Karpas-422 (cell line): Measurements from ENCODE around the gene NCKAP5. TPM values are rescaled to one million over a fixed set of nuclear protein-coding genes. Genes with fewer than 3 reads are reported as not detected.

Experiments
- DNase-seq: peaks from one replicate; pipeline ENCODE4 v3.0.0-alpha.2; 2015
- H2AFZ ChIP-seq: fragments of 200-600 bp; sonication (generic); 2 replicates; pipeline ENCODE4 v1.6.1; 2014; ENCODE audit warnings: antibody characterized with exemption, low read length, mixed read lengths
- H3K27ac ChIP-seq: fragments of 200-600 bp; sonication (generic); 2 replicates; pipeline ENCODE4 v1.5.1; 2014; ENCODE audit warnings: mild to moderate bottlenecking, low read length, moderate library complexity
- H3K27me3 ChIP-seq: fragments of 200-600 bp; sonication (generic); 2 replicates; pipeline ENCODE4 v1.6.1; 2014; ENCODE audit warnings: low read length, mixed read lengths
- H3K36me3 ChIP-seq: fragments of 200-600 bp; sonication (generic); 2 replicates; pipeline ENCODE4 v1.6.1; 2014; ENCODE audit warnings: low read length, mixed read lengths; ENCODE audit not compliant: insufficient read depth
- H3K4me1 ChIP-seq: fragments of 200-600 bp; sonication (generic); 2 replicates; pipeline ENCODE4 v1.6.1; 2014; ENCODE audit warnings: mild to moderate bottlenecking, low read length, mixed read lengths
- H3K4me2 ChIP-seq: fragments of 200-600 bp; sonication (generic); 2 replicates; pipeline ENCODE4 v1.6.1; 2014; ENCODE audit warnings: low read length, low read depth, mild to moderate bottlenecking; ENCODE audit not compliant: poor library complexity, severe bottlenecking
- H3K4me3 ChIP-seq: fragments of 200-600 bp; sonication (generic); 2 replicates; pipeline ENCODE4 v1.5.1; 2014; ENCODE audit warnings: mild to moderate bottlenecking, antibody characterized with exemption, low read length, mixed read lengths
- H3K79me2 ChIP-seq: fragments of 200-600 bp; sonication (generic); 2 replicates; pipeline ENCODE4 v1.6.1; 2014; ENCODE audit warnings: mild to moderate bottlenecking, low read length, mixed read lengths
- H3K9ac ChIP-seq: fragments of 200-600 bp; sonication (generic); 2 replicates; pipeline ENCODE4 v1.6.0; 2014; ENCODE audit warnings: low read length
- H3K9me2 ChIP-seq: fragments of 200-600 bp; sonication (generic), shearing (Covaris generic); replicated peaks from 2 replicates; pipeline ENCODE4 v1.6.0; 2014; ENCODE audit warnings: mild to moderate bottlenecking, low read length, moderate library complexity; ENCODE audit not compliant: insufficient read depth
- H3K9me3 ChIP-seq: fragments of 300-700, 200-600 bp; sonication (generic); 2 replicates; pipeline ENCODE4 v1.6.1; 2014; ENCODE audit warnings: low read length, mixed read lengths
- H4K20me1 ChIP-seq: fragments of 200-600 bp; sonication (generic); 2 replicates; pipeline ENCODE4 v1.6.1; 2014; ENCODE audit warnings: mild to moderate bottlenecking, antibody characterized with exemption, low read length, low read depth; ENCODE audit not compliant: insufficient read depth
- total RNA-seq: library from RNA; depleted of rRNA; stranded (reverse); fragments of >200 nt; shearing (Covaris generic); gene quantifications from 2 replicates; pipeline ENCODE4 v1.2.3, GENCODE V29; 2014; ENCODE audit warnings: low replicate concordance

The NCKAP5 gene
- total RNA-seq, 1 experiment from 2014 or later, result not detected

DNA sequence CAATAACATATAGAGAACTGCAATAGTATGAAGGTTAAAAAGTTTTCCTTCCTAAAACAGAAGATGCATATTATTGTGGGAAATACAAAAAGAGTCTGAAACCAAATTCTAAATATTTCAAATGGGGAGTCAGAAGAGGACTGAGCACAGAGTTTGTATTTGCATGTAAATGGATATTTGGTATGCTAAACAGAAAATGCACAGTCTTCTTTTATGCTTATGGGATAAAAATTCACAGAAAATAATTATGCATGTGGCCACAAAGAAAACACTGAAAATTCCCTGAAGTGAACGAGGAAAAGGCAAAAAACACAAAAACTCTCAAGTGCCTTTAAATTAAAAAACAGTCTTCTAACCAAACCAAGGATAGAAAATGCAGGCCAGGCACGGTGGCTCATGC is 142.7 kb downstream of the NCKAP5 start:
- Histone ChIP-seq H3K9me2 (no peaks in the 10 kb centered on the region), H3K9ac (no peak overlapping the region), H4K20me1 (no peaks in the 10 kb centered on the region), H3K27me3 (no peaks in the 10 kb centered on the region), H3K27ac (no peak overlapping the region), H3K4me3 (no peak overlapping the region), H3K36me3 (no peaks in the 10 kb centered on the region), H3K9me3 (no peaks in the 10 kb centered on the region), H3K4me1 (no peaks in the 10 kb centered on the region), H3K4me2 (no peak overlapping the region), H2AFZ (no peak overlapping the region), H3K79me2 (no peaks in the 10 kb centered on the region)
- peak; percentile 6 for DNase-seq

GRCh38 chr2:133424876-133425275 is 143.4 kb downstream of the NCKAP5 start:
- no peak overlapping the region for H2AFZ ChIP-seq
- H3K4me1 ChIP-seq, result no peaks in the 10 kb centered on the region
- H3K9me2 ChIP-seq, result no peaks in the 10 kb centered on the region
- no peak overlapping the region for H3K4me2 ChIP-seq
- H3K79me2 ChIP-seq, result no peaks in the 10 kb centered on the region
- no peaks in the 10 kb centered on the region for H4K20me1 ChIP-seq
- DNase-seq, result peak; percentile 11
- H3K9ac ChIP-seq, result no peak overlapping the region
- no peaks in the 10 kb centered on the region for H3K27me3 ChIP-seq
- H3K27ac ChIP-seq, result no peak overlapping the region
- H3K4me3 ChIP-seq, result no peak overlapping the region
- no peaks in the 10 kb centered on the region for H3K36me3 ChIP-seq
- H3K9me3 ChIP-seq, result no peaks in the 10 kb centered on the region

DNA sequence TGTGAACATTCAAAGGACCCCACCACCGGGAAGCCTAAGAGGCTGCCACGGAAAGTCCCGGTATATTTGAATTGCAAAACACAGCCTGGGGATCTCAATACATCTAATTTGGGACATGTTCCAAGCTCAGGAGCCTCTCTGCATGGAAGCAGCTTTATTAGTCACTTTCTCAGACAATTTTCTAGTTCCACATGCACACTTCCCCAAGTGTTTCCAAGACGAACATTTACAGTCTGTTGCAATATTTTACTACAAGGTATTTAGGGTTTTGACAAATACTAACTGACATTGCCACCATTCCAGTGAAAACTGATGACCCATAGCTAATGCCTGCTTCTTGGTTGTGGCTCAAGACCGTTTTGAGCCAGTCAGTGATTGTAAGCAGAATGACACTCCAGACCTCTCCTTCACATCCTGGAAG is 145.3 kb downstream of the NCKAP5 start:
- Histone ChIP-seq H3K9me3 (no peaks in the 10 kb centered on the region), H3K27ac (no peak overlapping the region), H3K36me3 (no peaks in the 10 kb centered on the region), H3K4me3 (no peak overlapping the region), H2AFZ (no peak overlapping the region), H3K27me3 (no peaks in the 10 kb centered on the region), H3K9me2 (no peaks in the 10 kb centered on the region), H3K4me2 (no peak overlapping the region), H4K20me1 (no peaks in the 10 kb centered on the region), H3K4me1 (no peaks in the 10 kb centered on the region), H3K9ac (no peak overlapping the region), H3K79me2 (no peaks in the 10 kb centered on the region)
- DNase-seq, result peak; percentile 0

GRCh38 chr2:133421516-133422324 is 146.5 kb downstream of the NCKAP5 start:
- Histone ChIP-seq H2AFZ (no peak overlapping the region), H3K79me2 (no peaks in the 10 kb centered on the region), H3K36me3 (no peaks in the 10 kb centered on the region), H3K9me2 (no peaks in the 10 kb centered on the region), H3K27ac (no peak overlapping the region), H3K9ac (no peak overlapping the region), H3K27me3 (no peaks in the 10 kb centered on the region), H3K4me3 (no peak overlapping the region), H4K20me1 (no peaks in the 10 kb centered on the region), H3K4me1 (no peaks in the 10 kb centered on the region), H3K9me3 (no peaks in the 10 kb centered on the region), H3K4me2 (no peak overlapping the region)
- DNase-seq, result peak; percentile 17

DNA sequence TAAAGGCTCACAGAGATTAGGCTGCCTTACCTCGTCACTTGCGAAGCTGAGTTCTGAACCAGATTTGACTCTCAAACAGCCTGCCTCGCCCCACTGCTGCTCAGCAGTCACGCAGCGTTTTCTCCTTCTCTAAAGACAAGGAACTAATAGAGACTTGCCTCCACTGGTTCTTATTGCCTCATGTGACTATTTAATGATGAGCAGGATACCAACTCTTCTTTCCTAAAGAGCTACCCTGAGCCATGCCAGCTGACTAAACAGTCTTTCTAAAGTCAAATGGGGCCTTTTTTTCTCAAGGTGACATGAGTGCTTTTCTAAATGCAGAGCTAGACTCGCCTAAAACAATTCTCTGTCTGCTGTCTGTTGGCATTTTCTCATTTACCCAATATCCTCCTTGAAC is 147.5 kb downstream of the NCKAP5 start:
- DNase-seq, result peak; percentile 34

GRCh38 chr2:133418671-133419070 is 149.6 kb downstream of the NCKAP5 start:
- no peak overlapping the region for H3K4me2 ChIP-seq
- no peaks in the 10 kb centered on the region for H3K79me2 ChIP-seq
- H3K9me2 ChIP-seq, result no peaks in the 10 kb centered on the region
- DNase-seq, result peak; percentile 11
- H4K20me1 ChIP-seq, result no peaks in the 10 kb centered on the region
- H2AFZ ChIP-seq, result no peak overlapping the region
- H3K27me3 ChIP-seq, result no peaks in the 10 kb centered on the region
- H3K4me1 ChIP-seq, result no peaks in the 10 kb centered on the region
- H3K9me3 ChIP-seq, result no peaks in the 10 kb centered on the region
- H3K36me3 ChIP-seq, result no peaks in the 10 kb centered on the region
- no peak overlapping the region for H3K9ac ChIP-seq
- H3K4me3 ChIP-seq, result no peak overlapping the region
- H3K27ac ChIP-seq, result no peak overlapping the region

More for the DNA sequence above, 147.5 kb downstream of the NCKAP5 start:
- Histone ChIP-seq H3K36me3 (no peaks in the 10 kb centered on the region), H3K9me2 (no peaks in the 10 kb centered on the region), H3K79me2 (no peaks in the 10 kb centered on the region), H3K9ac (no peak overlapping the region), H3K9me3 (no peaks in the 10 kb centered on the region), H3K27ac (no peak overlapping the region), H4K20me1 (no peaks in the 10 kb centered on the region), H3K4me1 (no peaks in the 10 kb centered on the region), H3K27me3 (no peaks in the 10 kb centered on the region), H2AFZ (no peak overlapping the region), H3K4me3 (no peak overlapping the region), H3K4me2 (no peak overlapping the region)

DNA sequence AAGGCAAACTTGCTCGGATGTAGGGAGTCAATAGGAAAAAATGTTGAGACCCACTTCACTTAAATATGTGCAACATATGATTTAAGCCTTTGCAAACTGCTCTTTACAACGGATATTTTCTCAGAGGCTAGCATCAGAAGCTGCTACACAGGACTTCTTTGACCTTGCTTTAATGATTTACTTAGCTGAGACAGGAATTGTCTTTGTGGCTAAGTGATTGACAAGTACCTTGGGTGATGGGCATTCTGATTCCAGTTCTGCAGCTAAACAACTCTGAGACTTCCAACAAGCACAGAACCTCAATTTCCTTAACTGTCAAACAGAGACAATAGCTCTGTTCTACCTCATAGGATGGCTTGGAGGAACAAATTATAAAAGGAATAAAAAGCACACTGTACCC is 150.2 kb downstream of the NCKAP5 start:
- no peaks in the 10 kb centered on the region for H3K9me2 ChIP-seq
- no peaks in the 10 kb centered on the region for H3K4me1 ChIP-seq
- H3K9ac ChIP-seq, result no peak overlapping the region
- H3K36me3 ChIP-seq, result no peaks in the 10 kb centered on the region
- H3K27ac ChIP-seq, result no peak overlapping the region
- DNase-seq, result peak; percentile 28
- no peak overlapping the region for H2AFZ ChIP-seq
- no peak overlapping the region for H3K4me3 ChIP-seq
- H3K79me2 ChIP-seq, result no peaks in the 10 kb centered on the region
- no peaks in the 10 kb centered on the region for H3K27me3 ChIP-seq
- H4K20me1 ChIP-seq, result no peaks in the 10 kb centered on the region
- H3K9me3 ChIP-seq, result no peaks in the 10 kb centered on the region
- H3K4me2 ChIP-seq, result no peak overlapping the region

DNA sequence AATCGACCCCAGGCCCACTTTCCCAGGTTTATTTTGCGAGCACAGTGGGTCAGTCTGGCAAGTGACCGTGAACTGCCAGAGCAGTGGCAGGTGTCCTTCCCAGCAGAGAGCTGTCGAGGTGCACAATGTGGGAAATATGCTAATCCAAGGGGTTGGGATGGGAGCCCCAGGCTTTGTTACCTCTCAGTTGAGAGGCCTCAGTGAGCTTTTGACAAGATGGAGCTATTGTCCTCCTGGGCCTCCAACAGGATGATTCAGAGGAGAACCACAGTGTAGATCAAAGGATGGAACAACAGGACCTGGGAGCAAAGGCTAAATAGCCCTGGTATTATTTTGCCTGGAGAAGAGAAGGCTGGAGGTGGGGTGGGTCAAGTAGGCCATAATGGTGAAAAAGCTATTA is 150.8 kb downstream of the NCKAP5 start:
- H3K27me3 ChIP-seq, result no peaks in the 10 kb centered on the region
- no peaks in the 10 kb centered on the region for H3K9me2 ChIP-seq
- H3K9ac ChIP-seq, result no peak overlapping the region
- H3K4me1 ChIP-seq, result no peaks in the 10 kb centered on the region
- no peak overlapping the region for H3K4me2 ChIP-seq
- no peaks in the 10 kb centered on the region for H3K36me3 ChIP-seq
- H2AFZ ChIP-seq, result no peak overlapping the region
- H3K9me3 ChIP-seq, result no peaks in the 10 kb centered on the region
- no peaks in the 10 kb centered on the region for H3K79me2 ChIP-seq
- no peaks in the 10 kb centered on the region for H4K20me1 ChIP-seq
- no peak overlapping the region for H3K4me3 ChIP-seq
- DNase-seq, result peak; percentile 25
- no peak overlapping the region for H3K27ac ChIP-seq
